SK-N-SH (cell line): ENCODE measurements around the gene TMPRSS11A.

Experiments
- EZH2phosphoT487 ChIP-seq: fragments of 200-600 bp; sonication (generic); IDR thresholded peaks from 2 replicates; pipeline ENCODE4 v1.6.1; 2017; ENCODE audit warnings: low read depth, mixed run types, mild to moderate bottlenecking, antibody characterized with exemption, moderate library complexity, borderline replicate concordance
- FOXM1 ChIP-seq: IDR thresholded peaks from 2 replicates; pipeline ENCODE4 v1.4.0; 2012; ENCODE audit warnings: low read depth, mild to moderate bottlenecking
- GABPA ChIP-seq: IDR thresholded peaks from 2 replicates; pipeline ENCODE4 v1.4.0; 2012; ENCODE audit warnings: low read depth, mild to moderate bottlenecking
- NFIC ChIP-seq: IDR thresholded peaks from 2 replicates; pipeline ENCODE4 v1.4.0; 2012; ENCODE audit warnings: borderline replicate concordance
- NRF1 ChIP-seq: IDR thresholded peaks from 2 replicates; pipeline ENCODE4 v1.6.1; 2012; ENCODE audit warnings: low read depth, mild to moderate bottlenecking, low read length
- RFX5 ChIP-seq: IDR thresholded peaks from 2 replicates; pipeline ENCODE4 v1.6.1; 2012; ENCODE audit warnings: mild to moderate bottlenecking, improper control_type of control experiment, low read length
- TCF12 ChIP-seq: IDR thresholded peaks from 2 replicates; pipeline ENCODE4 v1.4.0; 2012
- YY1 ChIP-seq: IDR thresholded peaks from 2 replicates; pipeline ENCODE4 v1.4.0; 2012; ENCODE audit warnings: low read depth, mild to moderate bottlenecking
- TF ChIP-seq, protein P1 (sequence below): IDR thresholded peaks from 2 replicates; pipeline ENCODE4 v1.4.0; 2012; ENCODE audit warnings: low read depth, borderline replicate concordance
- TF ChIP-seq, protein P2 (sequence below): fragments of 150-350 bp; IDR thresholded peaks from 2 replicates; pipeline ENCODE4 v1.6.1; 2017; ENCODE audit warnings: antibody characterized with exemption, low read length, low read depth, borderline replicate concordance
- TF ChIP-seq, protein P3 (sequence below): fragments of 200-600 bp; sonication (generic); IDR thresholded peaks from 2 replicates; pipeline ENCODE4 v1.6.1; 2017; ENCODE audit warnings: antibody characterized with exemption, mild to moderate bottlenecking, moderate library complexity
- TF ChIP-seq, protein P4 (sequence below): IDR thresholded peaks from 2 replicates; pipeline ENCODE4 v1.4.0; 2012; ENCODE audit warnings: low read depth
- TF ChIP-seq, protein P5 (sequence below): IDR thresholded peaks from 2 replicates; pipeline ENCODE4 v1.6.1; 2012; ENCODE audit warnings: mild to moderate bottlenecking, low read depth, low read length, moderate library complexity

DNA sequence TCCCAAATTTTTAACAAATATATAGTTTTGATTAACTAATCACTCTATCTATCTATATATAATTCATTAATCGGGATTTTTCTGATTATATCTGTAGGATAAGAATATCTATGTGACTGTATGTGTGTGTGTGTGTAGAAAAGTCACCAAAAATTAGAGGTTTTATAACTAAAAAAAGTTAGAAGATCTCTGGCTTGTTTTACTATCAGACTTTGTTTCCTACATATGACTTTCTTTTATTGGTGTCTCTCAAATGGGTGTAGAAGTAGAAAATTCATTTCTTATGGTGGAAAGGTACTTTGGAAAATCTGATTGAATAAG, 52.7 kb downstream of the TMPRSS11A start:
- TF ChIP-seq, protein P1, sequence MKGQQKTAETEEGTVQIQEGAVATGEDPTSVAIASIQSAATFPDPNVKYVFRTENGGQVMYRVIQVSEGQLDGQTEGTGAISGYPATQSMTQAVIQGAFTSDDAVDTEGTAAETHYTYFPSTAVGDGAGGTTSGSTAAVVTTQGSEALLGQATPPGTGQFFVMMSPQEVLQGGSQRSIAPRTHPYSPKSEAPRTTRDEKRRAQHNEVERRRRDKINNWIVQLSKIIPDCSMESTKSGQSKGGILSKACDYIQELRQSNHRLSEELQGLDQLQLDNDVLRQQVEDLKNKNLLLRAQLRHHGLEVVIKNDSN, result no peak
- TF ChIP-seq, protein P2, sequence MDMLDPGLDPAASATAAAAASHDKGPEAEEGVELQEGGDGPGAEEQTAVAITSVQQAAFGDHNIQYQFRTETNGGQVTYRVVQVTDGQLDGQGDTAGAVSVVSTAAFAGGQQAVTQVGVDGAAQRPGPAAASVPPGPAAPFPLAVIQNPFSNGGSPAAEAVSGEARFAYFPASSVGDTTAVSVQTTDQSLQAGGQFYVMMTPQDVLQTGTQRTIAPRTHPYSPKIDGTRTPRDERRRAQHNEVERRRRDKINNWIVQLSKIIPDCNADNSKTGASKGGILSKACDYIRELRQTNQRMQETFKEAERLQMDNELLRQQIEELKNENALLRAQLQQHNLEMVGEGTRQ, result no peak
- TF ChIP-seq NFIC, result no peak
- TF ChIP-seq, protein P3, sequence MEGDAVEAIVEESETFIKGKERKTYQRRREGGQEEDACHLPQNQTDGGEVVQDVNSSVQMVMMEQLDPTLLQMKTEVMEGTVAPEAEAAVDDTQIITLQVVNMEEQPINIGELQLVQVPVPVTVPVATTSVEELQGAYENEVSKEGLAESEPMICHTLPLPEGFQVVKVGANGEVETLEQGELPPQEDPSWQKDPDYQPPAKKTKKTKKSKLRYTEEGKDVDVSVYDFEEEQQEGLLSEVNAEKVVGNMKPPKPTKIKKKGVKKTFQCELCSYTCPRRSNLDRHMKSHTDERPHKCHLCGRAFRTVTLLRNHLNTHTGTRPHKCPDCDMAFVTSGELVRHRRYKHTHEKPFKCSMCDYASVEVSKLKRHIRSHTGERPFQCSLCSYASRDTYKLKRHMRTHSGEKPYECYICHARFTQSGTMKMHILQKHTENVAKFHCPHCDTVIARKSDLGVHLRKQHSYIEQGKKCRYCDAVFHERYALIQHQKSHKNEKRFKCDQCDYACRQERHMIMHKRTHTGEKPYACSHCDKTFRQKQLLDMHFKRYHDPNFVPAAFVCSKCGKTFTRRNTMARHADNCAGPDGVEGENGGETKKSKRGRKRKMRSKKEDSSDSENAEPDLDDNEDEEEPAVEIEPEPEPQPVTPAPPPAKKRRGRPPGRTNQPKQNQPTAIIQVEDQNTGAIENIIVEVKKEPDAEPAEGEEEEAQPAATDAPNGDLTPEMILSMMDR, result no peak
- no peak for TF ChIP-seq RFX5
- no peak for TF ChIP-seq GABPA
- no peak for TF ChIP-seq TCF12
- TF ChIP-seq, protein P4, sequence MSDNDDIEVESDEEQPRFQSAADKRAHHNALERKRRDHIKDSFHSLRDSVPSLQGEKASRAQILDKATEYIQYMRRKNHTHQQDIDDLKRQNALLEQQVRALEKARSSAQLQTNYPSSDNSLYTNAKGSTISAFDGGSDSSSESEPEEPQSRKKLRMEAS, result no peak
- TF ChIP-seq FOXM1, result no peak
- TF ChIP-seq YY1, result no peak
- TF ChIP-seq, protein P5, sequence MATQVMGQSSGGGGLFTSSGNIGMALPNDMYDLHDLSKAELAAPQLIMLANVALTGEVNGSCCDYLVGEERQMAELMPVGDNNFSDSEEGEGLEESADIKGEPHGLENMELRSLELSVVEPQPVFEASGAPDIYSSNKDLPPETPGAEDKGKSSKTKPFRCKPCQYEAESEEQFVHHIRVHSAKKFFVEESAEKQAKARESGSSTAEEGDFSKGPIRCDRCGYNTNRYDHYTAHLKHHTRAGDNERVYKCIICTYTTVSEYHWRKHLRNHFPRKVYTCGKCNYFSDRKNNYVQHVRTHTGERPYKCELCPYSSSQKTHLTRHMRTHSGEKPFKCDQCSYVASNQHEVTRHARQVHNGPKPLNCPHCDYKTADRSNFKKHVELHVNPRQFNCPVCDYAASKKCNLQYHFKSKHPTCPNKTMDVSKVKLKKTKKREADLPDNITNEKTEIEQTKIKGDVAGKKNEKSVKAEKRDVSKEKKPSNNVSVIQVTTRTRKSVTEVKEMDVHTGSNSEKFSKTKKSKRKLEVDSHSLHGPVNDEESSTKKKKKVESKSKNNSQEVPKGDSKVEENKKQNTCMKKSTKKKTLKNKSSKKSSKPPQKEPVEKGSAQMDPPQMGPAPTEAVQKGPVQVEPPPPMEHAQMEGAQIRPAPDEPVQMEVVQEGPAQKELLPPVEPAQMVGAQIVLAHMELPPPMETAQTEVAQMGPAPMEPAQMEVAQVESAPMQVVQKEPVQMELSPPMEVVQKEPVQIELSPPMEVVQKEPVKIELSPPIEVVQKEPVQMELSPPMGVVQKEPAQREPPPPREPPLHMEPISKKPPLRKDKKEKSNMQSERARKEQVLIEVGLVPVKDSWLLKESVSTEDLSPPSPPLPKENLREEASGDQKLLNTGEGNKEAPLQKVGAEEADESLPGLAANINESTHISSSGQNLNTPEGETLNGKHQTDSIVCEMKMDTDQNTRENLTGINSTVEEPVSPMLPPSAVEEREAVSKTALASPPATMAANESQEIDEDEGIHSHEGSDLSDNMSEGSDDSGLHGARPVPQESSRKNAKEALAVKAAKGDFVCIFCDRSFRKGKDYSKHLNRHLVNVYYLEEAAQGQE, result no peak
- no peak for TF ChIP-seq NRF1
- TF ChIP-seq EZH2phosphoT487, result no peak
